Astrocyte (in vitro differentiated cells and primary cell): ENCODE results near the gene CNTLN.
"Not testable (repeated sequence)": the region's sequence is repeated elsewhere in the genome, so short reads cannot be mapped to it uniquely, and the experiment has no call there.

Experiments
- CTCF ChIP-seq: IDR thresholded peaks from 2 replicates; pipeline ENCODE4 v1.5.1; 2011; ENCODE audit warnings: low read depth, mild to moderate bottlenecking, inconsistent platforms, low read length, moderate library complexity; ENCODE audit not compliant: insufficient read depth
- EZH2 ChIP-seq: IDR thresholded peaks from 2 replicates; pipeline ENCODE4 v1.6.1; 2012; ENCODE audit warnings: mild to moderate bottlenecking, low read length, inconsistent platforms; ENCODE audit not compliant: insufficient read depth

- not testable (repeated sequence) for TF ChIP-seq CTCF, EZH2
Observed at GRCh38 chr9:17445126-17445525, 310.3 kb downstream of the CNTLN start.
